ENCODE measurements around the gene RFNG.

RFNG gene

DNA sequence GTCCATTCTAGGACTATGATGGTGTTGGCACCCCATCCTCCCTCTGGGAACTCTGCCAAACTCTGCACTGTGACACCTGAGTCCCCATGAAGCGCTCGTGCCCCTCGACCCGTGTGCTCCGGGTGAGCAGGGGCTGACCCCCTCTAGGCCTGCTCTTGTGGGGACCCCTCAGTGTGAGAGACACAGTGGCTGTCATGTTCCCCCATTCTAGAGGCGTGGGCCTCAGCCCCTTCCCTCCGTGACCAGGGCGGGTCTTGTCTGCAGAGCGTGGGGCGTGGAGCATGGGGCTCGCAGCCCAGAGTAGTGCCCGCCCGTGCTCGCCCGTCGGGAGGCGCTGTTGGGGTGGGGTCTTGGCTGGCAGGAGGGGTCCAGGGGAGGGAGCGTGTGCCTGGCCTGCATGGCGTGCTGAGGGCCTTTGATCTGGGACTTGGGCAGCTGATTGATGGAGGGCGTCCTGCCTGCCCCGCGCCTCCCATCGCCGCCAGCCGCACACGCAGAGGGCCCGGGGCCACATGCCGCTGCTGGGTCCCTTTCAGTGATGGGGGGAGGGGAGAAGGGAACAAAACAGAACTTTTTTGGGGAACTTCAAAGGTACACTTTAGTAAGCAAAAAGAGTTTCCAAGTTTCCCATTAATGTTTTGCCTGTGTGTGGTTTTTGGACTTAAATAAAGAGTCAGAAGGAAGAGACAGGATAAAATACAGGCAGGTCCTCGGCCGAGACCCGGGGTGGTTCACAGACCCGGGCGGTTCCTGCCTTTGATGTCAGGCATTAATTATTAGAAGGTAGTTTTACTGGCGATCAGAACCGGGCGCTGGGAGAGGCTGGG, 51.4 kb downstream of the RFNG start:
- no peak for DNase-seq (ENCODE audit: low spot score)

DNA sequence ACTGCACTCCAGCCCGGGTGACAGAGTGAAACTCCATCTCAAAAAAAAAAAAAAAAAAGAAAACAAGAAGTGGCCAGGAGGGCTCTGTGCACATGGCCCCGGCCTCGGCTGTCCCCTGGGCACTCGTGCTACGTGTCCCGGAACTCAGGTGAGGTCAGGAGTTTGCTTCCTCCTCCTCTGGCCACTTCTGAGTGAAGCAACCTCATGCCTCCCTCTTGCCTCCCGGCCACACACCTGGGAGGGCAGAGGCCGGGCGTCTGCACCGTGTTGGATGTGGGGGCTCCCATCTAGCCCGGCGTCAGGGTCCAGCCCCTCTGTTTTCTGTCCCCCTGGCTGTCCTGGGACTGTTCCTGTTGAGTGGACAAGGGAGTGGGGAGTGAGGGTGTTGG, 52.0 kb downstream of the RFNG start:
- DNase-seq (ENCODE audit: low spot score) = no peak

DNA sequence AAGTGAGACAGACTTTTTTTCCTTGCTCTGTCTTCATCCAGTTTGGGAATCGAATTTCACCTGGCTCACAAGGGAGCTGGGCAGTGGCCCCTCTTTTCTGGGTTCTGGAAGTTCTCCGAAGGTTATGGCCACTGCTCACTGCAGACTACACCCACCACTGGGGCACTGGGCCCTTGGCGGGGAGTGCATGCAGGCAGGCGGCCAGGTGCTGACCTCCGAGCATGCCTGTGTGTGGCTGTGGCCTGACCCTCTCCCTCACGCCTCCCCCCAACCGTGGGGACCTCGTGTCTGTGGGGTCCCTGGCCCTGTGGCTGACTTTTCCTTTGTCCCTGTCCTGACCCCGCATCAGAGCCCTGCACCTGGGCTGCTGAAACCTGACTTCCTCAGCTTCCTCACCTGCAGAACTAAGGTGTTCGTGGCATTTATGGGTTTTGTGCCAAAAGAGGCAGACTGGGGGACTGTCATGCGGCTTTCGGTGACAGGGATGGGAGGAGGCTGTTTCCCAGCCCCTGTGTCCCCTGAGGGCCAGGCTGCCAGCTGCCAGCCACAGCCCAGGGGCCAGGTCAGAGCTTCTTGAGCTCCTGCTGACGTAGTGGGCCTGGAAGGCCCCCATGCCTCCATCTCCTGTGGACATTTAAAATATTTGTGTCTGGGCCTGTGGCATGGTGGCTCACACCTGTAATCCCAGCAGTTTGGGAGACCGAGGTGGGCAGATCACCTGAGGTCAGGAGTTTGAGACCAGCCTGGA, 52.7 kb downstream of the RFNG start:
- DNase-seq (ENCODE audit: low spot score) = no peak

DNA sequence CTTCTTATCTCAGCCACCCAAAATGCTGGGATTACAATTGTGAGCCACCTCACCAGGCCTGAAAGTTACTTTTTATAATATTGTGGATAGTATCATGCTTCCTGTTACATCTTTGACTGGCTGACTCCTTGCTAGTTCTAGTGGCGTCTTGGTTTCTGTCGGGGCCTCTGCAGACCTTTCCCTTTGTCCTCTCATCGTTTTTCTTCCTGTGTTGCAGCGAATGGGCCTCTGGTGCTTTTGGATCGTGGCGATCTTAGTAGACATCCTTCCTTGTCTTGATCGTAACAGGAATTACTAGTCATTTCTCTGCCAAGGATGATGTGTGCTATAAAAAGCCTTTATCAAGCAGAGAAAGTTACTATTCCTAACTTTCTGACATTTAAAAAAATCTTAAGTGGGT, 53.4 kb downstream of the RFNG start:
- DNase-seq (ENCODE audit: low spot score) = no peak
